Transverse colon (tissue), 3 donors: Measurements from ENCODE around the gene PLB1.

Source experiments
- EP300 ChIP-seq: sonication (generic); formaldehyde crosslinking; IDR thresholded peaks from one replicate; pipeline ENCODE4 v1.6.1; 2017; ENCODE audit warnings: antibody characterized with exemption, low read depth
- POLR2A ChIP-seq: fragments of 450-650 bp; IDR thresholded peaks from one replicate; pipeline ENCODE4 v1.6.1; 2016; ENCODE audit warnings: antibody characterized with exemption, mild to moderate bottlenecking, moderate library complexity
- TF ChIP-seq, protein P1 (sequence below), 5 experiments: fragments of 200-600 bp in 3 of 5; fragments of 450-650 bp in 2 of 5; sonication (generic) in 3 of 5; IDR thresholded peaks; 1 replicate in 2 of 5; 2 replicates in 3 of 5; pipeline ENCODE4 v1.5.1; 2016 to 2017; ENCODE audit warnings: antibody characterized with exemption in 5 of 5, inconsistent platforms in 3 of 5, mild to moderate bottlenecking in 2 of 5, moderate library complexity in 1 of 5

GRCh38 chr2:28515176-28515751, 19.4 kb downstream of the PLB1 start:
- TF ChIP-seq EP300 (no peak), POLR2A (no peak)
- TF ChIP-seq, protein P1, sequence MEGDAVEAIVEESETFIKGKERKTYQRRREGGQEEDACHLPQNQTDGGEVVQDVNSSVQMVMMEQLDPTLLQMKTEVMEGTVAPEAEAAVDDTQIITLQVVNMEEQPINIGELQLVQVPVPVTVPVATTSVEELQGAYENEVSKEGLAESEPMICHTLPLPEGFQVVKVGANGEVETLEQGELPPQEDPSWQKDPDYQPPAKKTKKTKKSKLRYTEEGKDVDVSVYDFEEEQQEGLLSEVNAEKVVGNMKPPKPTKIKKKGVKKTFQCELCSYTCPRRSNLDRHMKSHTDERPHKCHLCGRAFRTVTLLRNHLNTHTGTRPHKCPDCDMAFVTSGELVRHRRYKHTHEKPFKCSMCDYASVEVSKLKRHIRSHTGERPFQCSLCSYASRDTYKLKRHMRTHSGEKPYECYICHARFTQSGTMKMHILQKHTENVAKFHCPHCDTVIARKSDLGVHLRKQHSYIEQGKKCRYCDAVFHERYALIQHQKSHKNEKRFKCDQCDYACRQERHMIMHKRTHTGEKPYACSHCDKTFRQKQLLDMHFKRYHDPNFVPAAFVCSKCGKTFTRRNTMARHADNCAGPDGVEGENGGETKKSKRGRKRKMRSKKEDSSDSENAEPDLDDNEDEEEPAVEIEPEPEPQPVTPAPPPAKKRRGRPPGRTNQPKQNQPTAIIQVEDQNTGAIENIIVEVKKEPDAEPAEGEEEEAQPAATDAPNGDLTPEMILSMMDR (IDR thresholded peaks at IDR 0.05): no peak
